Measurements from ENCODE around the gene TAPT1.

TAPT1 gene

DNA sequence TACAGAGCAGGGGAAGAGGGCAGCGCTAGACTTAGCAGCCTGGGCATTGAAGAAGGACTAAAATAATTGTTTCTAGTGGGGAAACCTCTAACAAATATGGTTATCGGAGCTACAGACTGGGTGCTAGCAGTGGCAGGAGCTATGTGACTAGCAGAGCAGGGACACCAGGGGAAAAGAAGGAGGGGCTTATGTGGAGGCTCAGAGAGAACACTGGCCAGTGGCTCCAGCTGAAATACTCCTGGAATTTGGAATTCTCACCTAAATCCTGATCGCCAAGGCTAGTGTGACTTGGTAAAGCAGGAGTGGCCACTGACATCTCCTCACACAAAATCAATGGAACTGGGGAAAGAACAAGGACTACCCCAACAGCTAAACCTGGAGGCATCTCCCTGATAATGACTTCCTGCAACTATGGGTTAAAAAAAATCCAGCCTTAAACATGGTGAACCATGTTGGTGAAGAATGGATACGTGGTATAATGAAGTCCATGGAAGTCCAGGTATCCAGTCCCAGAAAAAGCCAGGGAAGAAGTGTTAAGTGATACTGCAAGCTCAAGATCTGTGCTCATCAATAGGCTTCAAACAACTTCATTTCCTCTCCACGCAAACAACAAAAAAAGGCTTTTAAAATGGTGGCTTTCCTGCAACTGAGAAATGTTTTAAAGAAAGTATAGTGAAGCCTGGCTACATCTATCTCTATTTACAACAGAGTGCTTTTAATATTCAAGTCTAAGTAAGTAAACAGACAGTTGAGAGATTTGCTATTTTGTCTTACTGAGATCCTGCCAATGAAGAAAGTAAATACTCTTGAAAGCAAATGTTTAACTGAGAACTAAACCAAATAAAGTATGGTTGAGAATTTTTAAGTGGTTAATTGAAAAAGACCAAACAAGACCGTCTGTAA lies 1.8 kb downstream of the TAPT1 start:
- Histone ChIP-seq H3K9me3 (no peaks in the 10 kb centered on the region), H3K4me1 (no peaks in the 10 kb centered on the region; the same call in 1 of the 2 replicates), H3K36me3 (no peaks in the 10 kb centered on the region), H3K27me3 (no peaks in the 10 kb centered on the region), H3K4me3 (ENCODE audit: low read depth, low read length) (peak overlapping the region; percentile 88)
- TF ChIP-seq, protein P1, sequence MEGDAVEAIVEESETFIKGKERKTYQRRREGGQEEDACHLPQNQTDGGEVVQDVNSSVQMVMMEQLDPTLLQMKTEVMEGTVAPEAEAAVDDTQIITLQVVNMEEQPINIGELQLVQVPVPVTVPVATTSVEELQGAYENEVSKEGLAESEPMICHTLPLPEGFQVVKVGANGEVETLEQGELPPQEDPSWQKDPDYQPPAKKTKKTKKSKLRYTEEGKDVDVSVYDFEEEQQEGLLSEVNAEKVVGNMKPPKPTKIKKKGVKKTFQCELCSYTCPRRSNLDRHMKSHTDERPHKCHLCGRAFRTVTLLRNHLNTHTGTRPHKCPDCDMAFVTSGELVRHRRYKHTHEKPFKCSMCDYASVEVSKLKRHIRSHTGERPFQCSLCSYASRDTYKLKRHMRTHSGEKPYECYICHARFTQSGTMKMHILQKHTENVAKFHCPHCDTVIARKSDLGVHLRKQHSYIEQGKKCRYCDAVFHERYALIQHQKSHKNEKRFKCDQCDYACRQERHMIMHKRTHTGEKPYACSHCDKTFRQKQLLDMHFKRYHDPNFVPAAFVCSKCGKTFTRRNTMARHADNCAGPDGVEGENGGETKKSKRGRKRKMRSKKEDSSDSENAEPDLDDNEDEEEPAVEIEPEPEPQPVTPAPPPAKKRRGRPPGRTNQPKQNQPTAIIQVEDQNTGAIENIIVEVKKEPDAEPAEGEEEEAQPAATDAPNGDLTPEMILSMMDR (IDR thresholded peaks at IDR 0.05; ENCODE audit: low read depth, low read length): no peak
- no peak for DNase-seq

DNA sequence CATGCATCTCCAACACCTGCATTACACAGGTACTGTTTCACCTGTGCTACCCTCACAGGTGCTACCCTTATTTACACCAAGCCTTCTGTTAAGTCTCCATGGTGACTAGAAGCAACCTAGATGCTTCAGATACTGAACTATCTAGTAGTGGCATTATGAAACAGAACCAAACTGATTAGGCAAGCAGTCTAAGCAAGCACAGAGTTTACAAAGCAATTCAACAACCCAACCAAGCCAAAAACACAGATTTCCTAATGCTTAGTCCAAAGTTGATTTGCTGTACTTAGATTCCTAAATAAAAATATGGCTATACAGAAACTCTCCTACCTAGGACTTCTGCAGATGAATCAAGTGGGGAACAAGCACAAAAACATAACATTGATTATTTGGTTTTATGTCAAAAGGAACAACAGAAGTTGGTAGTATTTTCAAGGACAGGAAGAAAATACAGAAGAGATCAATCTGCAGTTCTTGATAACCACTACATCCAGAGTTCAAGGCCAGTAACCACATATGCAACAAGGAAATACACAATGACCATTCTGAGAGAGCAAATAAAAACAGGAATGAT lies 3.2 kb downstream of the TAPT1 start:
- Histone ChIP-seq H3K4me3 (ENCODE audit: low read depth, low read length) (no peak overlapping the region), H3K27me3 (no peaks in the 10 kb centered on the region), H3K9me3 (no peaks in the 10 kb centered on the region), H3K4me1 (no peaks in the 10 kb centered on the region; the same call in 1 of the 2 replicates), H3K36me3 (no peaks in the 10 kb centered on the region)
- DNase-seq: no peak
- TF ChIP-seq, protein P1 (IDR thresholded peaks at IDR 0.05; ENCODE audit: low read depth, low read length): no peak

DNA sequence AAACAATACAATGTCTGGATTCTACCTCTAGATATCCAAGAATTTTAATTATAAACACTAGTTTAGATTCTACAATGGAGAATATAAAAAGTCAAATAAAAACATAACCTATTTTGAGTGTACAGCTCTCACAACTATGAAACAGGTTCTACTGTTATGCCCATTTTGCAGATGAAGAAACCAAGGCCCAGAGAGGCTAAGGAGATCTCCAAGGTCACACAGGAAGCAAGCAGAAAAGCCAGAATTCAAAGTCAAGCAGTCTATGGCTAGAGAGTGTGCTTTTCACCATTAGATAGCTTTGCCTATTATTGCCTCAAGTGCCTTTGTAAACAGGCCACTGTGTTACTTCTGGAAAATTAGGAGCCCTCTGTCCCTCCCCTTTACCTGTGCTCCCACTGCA lies 7.3 kb downstream of the TAPT1 start:
- no peak overlapping the region for H3K4me3 ChIP-seq (ENCODE audit: low read depth, low read length)
- DNase-seq: no peak
- no peaks in the 10 kb centered on the region for H3K4me1 ChIP-seq
- no peaks in the 10 kb centered on the region for H3K27me3 ChIP-seq
- H3K9me3 ChIP-seq: no peaks in the 10 kb centered on the region
- H3K36me3 ChIP-seq: peaks cover 3% of the 10 kb centered on the region; the same call in 1 of the 2 replicates
- TF ChIP-seq, protein P1 (IDR thresholded peaks at IDR 0.05; ENCODE audit: low read depth, low read length): no peak

DNA sequence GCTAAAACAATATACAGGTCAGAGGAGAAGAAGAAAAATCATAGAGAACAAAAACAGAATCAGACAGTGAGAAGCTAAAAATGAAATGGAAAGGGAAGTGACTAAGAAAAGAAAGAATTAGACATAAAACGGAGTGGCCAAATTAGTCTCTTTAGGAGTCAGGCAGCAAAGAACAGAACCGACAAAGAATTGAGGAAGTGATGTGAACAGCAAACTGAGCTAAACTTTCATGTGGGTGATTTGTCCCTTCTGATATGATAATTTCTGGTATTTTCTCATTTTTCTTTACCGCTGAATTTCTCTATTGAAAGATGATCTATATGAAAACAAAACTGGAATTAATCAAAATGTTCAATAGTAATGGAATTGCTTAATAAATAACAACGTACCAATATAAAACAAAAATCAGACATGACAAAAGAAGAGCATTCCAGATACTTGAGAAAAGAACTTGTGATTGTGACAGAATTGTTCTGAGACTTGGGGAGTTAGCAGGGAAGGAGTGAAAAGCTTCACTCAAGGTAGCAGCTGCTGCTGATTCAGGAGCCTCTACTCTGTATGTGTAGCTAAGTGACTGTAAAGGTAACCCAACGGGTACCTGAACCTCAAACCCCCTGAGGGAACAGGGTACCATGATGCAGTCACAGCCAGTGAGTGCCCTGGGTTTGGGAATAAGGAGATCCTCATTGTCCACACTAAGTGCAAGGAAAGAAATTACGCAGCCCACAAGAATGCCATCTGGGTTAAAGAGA lies 8.8 kb downstream of the TAPT1 start:
- Histone ChIP-seq H3K4me1 (0 out of 2 replicates have a peak, but pooled peaks cover 5% of the 10 kb centered on the region), H3K9me3 (no peaks in the 10 kb centered on the region), H3K36me3 (peaks cover 3% of the 10 kb centered on the region; the same call in 1 of the 2 replicates), H3K4me3 (ENCODE audit: low read depth, low read length) (no peak overlapping the region), H3K27me3 (no peaks in the 10 kb centered on the region)
- TF ChIP-seq, protein P1 (IDR thresholded peaks at IDR 0.05; ENCODE audit: low read depth, low read length): no peak
- no peak for DNase-seq

DNA sequence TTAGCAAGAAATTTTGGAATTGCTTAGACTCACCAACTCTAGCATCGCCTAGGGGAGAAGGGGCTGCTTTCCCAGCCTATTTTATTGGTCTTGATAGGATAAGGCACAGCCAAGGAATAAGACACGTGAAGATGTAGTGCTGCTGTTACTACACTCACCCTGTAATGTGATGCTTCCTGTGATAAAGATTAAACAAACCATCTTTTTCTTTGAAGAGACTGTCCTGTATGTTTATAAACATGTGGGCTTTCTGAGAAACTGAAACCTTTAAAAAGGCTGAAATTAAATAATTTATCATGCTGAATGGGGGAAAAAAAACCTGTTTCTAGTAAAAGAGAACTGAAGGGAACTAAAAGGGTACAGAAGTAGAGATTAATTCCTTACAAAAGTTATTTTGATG lies 13.2 kb downstream of the TAPT1 start:
- DNase-seq: no peak
- H3K36me3 ChIP-seq: peaks cover 3% of the 10 kb centered on the region; the same call in 1 of the 2 replicates
- no peaks in the 10 kb centered on the region for H3K9me3 ChIP-seq
- H3K27me3 ChIP-seq: no peaks in the 10 kb centered on the region
- no peak overlapping the region for H3K4me3 ChIP-seq (ENCODE audit: low read depth, low read length)
- H3K4me1 ChIP-seq: peaks cover 9% of the 10 kb centered on the region; the same call in 1 of the 2 replicates
- TF ChIP-seq, protein P1 (IDR thresholded peaks at IDR 0.05; ENCODE audit: low read depth, low read length): no peak
